Measurements from ENCODE around the gene GPN2.
"Not testable (repeated sequence)": the region's sequence is repeated elsewhere in the genome, so short reads cannot be mapped to it uniquely, and the experiment has no call there.

Gene GPN2

DNA sequence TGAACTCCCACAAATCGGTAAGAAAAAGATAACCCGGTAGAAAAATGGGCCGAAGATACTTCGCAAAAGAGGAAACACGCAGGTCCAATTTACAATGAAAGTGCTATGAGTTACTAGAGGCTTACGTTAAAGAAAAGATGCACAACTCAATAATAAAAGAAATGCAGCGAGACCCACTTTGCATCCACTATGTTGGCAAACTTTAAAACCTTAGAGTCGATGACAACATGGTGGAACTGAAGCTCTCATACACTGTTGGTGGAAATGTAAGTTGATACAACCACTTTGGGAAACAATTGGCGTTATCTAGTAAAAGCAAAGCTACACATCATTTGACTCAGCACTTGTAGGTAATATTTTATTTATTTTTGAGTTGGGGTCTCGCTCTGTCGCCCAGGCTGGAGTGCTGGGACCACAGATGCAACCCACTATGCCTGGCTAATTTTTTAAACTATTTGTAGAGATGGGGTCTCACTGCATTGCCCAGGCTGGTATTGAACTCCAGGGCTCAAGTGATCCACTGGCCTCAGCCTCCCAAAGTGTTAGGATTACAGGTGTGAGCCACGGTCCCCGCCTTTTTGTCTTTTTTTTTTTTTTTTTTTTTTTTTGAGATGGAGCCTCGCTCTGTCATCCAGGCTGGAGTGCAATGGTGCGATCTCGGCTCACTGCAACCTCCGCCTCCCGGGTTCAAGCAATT is 10.9 kb upstream of the GPN2 start:
- DNase-seq (ENCODE audit: low read depth in 4 of 4, low spot score in 1 of 4), result no peak

DNA sequence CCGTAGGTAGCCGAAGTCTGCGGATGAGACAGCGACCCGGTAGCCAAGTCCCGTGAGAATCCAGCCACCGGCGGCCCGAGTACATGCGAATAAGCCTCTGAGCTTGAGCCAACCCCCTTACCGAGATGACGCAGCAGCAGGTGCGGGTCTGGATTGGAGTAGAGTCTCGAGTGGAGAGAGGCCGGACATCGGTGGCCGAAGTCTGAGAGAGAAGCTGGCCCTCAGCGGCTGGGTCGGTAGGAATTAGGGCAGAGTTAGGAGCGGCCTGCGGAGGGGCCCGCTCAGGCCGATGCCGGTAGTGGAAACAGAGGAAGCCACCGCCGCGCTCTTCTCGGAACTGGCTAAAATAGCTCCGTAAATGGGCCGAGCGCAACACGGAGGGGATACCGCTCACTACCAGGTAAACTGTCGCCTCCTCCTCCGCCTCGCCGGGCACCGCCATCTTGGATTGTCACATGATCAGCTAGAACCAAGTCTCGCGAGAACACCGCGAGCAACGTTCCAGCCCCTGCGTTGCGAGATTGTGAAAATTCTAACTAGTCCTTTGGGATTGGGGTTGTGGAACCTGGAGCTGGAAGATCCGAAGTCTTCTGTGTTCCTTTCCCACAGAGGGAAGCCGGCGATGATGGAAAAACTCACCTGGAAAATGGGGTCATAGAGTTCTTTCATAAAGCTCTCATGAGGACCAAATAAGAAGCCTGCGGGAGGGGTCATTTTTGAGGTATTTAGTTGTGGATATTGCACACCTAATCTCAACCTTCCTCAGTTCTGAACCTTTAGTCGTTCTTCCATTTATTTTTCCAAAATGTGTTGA is 10.1 kb upstream of the GPN2 start, which contains the start of gene GPATCH3:
Gene GPATCH3, minus strand, starts transcription at position 467 of the 814 bp plus-strand sequence. Its CDS starts 25 bp downstream, at position 442.
- peak; percentile 72 to 81 (median 80) for DNase-seq (ENCODE audit: low read depth in 4 of 4, low spot score in 1 of 4)

DNA sequence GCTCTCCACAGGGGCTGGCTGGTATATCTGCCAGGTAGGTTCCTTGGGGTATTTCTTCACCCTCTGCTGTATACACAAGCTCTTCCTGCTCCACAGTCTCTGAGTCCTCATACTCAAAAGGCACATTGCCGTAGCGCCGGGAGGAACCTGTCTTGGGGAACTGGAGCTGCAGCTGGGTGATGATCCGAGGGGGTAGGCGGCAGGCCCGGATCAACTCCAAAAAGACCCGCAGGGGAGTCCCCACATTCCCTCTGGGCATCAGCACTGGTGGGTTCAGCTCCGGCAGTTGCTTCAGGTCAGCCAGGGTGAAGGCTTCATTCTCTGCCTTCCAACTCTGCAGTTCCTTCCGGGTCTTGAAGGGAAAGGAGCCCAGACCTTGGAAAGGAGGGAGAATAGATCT is 7.3 kb upstream of the GPN2 start:
- DNase-seq (ENCODE audit: low read depth in 4 of 4, low spot score in 1 of 4), result no peak

DNA sequence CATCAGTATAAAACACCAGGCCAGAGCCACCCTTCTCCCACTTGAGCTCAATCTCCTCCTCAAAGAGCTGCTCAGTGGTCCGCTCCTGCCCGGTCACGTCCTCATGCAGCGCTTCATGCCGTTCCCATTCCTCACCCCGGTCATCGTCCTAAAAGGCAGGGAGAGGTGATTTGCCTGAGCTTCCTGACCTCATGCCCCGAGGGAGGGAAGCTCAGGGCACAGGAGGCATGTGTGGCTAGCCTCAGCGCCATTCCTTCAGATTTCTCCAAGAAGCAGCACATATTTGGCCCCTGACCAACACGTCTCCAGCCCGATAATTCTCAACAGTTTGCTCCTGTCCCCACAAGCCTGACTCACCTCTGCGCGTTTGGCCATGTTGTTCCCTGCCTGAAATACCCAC is 4.2 kb upstream of the GPN2 start:
- no peak for DNase-seq (ENCODE audit: low read depth in 4 of 4, low spot score in 1 of 4)

DNA sequence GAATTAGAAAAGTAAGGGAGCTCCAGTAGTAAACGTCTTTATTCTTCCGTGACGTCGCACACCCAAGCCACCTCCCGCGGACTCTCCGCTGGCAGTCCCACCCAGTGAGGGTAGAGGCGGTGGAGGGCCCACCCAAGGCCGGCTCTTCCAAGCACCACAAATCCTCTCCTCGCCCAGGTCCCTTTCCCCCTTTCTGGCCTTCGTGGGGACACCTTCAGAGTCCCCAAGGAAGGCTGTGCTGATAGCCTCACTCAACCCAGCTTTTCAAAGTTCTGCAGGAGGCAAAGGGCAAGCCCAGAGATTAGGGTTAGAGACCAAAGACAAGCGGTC is 349 bp upstream of the GPN2 start:
- no peak for DNase-seq (ENCODE audit: low read depth in 4 of 4, low spot score in 1 of 4)

DNA sequence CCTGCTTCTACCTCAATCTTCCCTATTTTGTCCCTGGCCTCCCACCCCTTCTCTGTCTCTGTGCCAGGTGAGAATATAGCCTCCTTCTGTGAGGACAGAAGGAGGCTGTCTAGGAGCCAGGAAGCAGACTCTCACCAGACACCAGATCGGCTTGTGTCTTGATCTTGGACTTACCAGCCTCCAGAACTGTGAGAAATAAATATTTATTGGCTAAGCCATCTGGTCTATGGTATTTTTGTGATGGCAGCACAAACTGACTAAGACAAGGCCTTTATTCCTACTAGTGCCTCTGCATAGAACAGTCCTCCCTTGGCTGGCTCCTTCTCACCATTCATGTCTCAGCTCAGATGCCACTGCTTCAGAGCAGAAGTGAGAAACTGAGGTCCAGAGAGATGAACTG is 1.9 kb downstream of the GPN2 start:
- DNase-seq (ENCODE audit: low read depth in 4 of 4, low spot score in 1 of 4), result no peak

DNA sequence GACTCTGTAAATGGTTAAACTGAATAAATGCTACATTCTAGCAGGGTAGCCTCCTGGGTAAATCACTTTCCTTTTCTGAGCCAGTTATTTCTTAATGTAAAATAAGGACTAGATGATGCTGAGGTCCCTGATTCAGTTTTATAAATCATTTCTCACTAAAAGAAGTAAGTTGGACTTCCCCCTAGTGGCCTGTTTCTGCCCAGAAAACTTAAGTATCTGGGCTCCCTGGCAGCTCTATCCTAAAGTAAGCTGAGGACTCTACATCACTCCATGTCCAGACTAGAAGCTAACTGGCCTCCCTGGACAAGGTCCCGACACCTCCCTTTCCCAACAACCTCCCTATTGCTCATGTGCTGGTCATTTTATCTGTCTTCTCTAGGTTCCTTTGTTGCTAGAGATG is 3.0 kb downstream of the GPN2 start:
- DNase-seq (ENCODE audit: low read depth in 4 of 4, low spot score in 1 of 4), result no peak

DNA sequence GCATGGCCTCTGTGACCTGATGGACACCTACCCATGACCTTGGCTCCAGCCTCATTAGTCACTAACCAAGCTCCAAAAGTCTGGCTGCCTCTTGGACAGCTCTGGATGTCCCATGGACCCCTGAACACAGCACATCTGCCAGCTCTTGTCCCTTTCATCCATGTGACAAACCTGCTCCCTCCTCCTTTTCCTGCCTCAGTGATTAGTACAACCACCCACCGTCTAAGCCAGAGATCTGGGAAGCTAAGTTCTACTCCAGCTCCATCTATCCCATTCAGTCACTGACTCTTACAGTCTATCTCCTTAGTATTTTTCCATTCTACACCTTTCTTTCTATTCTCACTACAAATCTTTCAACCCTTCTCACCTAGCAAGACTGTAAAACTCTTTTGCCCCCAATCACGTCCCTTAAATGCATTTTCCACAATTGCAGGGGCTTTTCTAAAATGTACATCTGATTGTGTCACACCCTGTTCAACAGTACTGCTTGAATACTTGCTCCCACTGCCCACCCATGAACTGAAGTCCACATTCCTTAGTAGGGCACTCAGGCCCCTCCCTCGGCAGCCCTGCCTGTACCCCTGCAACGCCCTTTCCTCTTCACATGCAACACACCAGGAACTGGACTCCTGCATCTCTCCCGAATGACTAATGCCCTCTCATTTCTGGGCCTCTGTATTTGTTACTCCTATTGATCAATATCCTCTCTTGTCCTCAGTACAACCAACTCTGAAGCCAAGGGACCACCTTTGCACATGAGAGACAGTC is 7.2 kb downstream of the GPN2 start:
- no peak for DNase-seq (ENCODE audit: low read depth in 4 of 4, low spot score in 1 of 4)

DNA sequence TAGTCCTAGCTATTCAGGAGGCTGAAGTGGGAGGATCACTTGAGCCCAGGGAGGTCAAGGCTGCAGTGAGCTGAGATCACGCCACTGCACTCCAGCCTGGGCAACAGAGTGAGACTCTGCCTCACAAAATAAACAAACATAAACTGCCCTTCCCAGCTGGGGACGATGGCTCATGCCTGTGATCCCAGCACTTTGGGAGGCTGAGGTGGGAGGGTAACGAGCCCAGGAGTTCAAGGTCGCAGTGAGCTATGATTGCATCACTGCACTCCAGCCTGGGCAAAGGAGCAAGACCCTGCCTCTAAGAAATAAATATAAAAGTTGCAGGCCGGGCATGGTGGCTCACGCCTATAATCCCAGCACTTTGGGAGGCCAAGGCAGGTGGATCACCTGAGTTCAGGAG is 8.5 kb downstream of the GPN2 start:
- DNase-seq (ENCODE audit: low read depth in 4 of 4, low spot score in 1 of 4), result not testable (repeated sequence)

DNA sequence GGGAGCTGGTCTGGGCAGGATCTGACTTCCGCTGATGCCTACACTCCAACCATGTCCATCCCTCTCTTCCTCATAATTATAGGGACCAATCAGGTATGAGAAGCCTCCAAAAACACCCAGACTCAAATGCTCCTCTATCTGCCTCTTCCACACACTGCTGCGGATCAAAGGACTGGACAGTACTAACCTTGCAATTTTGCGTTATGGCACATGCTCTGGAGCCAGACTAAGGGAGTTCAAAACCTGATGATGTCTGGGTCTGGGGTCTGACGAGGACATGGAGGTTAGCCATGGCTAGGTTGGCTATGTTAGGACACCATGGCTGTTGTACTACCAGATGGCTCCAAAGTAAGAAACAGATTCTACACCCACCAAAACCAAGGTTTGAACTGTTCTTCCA is 10.3 kb downstream of the GPN2 start:
- no peak for DNase-seq (ENCODE audit: low read depth in 4 of 4, low spot score in 1 of 4)

DNA sequence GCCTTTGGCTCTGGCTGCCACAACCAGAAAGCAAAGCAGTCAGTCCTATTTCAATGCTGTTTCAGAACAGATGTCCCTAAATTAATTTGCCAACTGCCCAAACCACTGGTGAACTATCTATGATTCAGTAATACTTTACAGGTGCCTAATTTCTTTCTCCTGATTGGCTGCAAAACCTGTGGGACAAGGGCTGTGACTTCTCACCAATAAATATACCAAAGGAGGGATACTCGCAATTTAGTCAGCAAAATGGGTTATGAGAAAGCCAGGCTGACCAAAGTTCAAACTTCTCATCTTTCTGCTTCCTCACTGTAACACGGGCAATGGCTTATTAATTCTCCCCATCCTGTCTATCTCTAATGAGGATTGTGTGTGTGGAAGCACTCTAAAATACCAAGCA is 12.8 kb downstream of the GPN2 start:
- DNase-seq (ENCODE audit: low read depth in 4 of 4, low spot score in 1 of 4), result no peak

DNA sequence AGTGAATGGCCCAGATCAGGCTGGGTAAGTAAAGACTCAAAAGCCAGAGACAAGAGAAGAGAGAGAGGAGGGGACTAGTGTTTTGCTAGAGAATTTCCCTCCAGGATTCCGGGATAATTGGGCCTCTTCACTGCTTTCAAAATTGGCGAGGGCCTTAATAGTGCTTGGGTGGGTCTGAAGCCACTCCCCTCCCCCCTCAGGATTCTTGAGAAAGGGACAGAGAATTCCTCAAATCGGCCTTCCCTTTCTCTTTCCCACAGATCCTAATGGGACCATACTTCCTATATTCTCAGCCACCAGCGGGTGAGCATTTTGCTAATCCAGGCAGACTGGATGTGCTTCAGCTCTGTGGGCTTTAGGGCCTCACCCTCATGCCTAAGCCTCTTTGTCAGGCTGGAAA is 15.2 kb downstream of the GPN2 start:
- DNase-seq (ENCODE audit: low read depth in 4 of 4, low spot score in 1 of 4), result no peak

DNA sequence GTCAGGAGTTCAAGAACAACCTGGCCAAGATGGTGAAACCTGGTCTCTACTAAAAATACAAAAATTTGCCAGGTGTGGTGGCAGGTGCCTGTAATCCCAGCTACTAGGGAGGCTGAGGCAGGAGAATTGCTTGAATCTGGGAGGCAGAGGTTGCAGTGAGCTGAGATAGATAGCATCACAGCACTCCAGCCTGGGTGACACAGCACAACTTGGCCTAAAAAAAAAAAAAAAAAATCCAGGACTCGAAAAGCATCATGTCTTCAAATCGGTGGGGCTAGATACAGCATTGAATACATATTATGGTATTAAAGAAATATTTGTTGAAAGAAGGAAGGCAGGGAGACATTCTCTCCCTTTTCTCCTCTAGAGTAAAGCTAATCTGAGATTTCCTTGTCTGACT is 17.0 kb downstream of the GPN2 start:
- DNase-seq (ENCODE audit: low read depth in 4 of 4, low spot score in 1 of 4), result not testable (repeated sequence)

DNA sequence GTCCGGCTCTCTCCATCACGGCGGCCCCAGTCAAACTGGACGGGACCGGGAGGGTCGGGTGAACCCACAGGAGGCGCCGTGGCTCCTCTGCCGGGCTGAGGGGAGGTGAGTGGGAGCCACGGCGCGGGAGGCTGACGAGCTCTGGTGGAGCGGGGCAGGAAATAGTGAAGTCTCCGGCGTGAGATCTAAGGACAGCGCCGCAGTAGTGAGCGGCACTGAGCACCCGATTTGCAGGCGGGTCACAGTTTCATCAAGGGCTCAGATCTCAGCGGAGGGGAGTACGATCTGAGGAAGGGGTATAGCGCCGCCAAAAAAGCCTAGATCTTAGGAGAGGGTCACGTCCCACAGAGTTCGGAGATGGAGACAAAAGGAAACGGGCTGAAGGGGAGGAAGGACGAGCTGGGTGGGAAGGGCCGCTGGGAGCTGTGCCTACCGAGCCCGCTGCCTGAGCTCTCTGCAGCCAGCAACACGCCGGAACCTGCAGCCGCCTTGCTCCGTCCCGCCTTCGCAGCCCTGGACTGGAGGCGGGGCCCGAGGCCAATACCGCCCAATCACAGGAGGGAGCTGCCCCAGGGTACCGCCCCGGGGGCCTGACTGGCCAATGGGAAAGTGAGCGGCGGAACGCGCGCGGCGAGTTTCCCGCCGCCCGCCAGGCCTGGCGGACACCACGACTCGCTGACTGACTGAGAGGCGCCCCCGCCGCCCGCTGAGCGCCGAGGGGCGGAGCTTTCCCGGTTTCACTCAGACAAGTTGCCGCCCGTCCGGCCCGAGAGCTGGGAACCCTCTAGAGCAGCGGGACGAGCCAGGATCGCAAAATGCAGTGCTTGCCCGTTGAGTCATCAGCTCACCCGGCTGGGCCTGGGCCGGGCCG is 25.2 kb downstream of the GPN2 start:
- peak; percentile 73 to 96 (median 85) for DNase-seq (ENCODE audit: low read depth in 4 of 4, low spot score in 1 of 4)

DNA sequence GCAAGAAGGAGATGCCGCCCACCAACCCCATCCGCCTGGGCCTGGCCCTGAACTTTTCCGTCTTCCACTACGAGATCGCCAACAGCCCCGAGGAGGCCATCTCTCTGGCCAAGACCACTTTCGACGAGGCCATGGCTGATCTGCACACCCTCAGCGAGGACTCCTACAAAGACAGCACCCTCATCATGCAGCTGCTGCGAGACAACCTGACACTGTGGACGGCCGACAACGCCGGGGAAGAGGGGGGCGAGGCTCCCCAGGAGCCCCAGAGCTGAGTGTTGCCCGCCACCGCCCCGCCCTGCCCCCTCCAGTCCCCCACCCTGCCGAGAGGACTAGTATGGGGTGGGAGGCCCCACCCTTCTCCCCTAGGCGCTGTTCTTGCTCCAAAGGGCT is 26.4 kb downstream of the GPN2 start:
- no peak for DNase-seq (ENCODE audit: low read depth in 4 of 4, low spot score in 1 of 4)

DNA sequence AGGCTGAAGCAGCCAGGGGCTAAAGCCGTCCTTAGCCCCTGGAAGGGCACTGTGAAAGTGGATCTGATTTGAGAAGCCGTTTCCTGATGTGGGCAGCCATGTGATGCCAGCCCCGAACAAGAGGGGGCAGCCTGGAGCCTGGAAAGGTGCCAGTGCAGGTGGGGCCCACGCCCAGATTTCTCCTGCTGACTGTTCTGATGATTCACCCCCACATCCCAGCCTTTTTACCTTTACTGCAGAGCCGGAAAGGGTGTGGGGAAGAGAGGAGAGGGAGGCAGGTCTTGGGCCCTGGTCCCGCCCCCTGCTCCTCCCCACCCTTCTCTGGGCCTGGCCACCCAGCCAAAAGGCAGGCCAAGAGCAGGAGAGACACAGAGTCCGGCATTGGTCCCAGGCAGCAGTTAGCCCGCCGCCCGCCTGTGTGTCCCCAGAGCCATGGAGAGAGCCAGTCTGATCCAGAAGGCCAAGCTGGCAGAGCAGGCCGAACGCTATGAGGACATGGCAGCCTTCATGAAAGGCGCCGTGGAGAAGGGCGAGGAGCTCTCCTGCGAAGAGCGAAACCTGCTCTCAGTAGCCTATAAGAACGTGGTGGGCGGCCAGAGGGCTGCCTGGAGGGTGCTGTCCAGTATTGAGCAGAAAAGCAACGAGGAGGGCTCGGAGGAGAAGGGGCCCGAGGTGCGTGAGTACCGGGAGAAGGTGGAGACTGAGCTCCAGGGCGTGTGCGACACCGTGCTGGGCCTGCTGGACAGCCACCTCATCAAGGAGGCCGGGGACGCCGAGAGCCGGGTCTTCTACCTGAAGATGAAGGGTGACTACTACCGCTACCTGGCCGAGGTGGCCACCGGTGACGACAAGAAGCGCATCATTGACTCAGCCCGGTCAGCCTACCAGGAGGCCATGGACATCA is 27.1 kb downstream of the GPN2 start, which contains the start of gene SFN:
Gene SFN, plus strand, starts transcription at position 369 of the 904 bp plus-strand sequence. Its CDS starts 64 bp downstream, at position 433.
- DNase-seq (ENCODE audit: low read depth in 4 of 4, low spot score in 1 of 4), result peak in 1 of 4 experiments; percentile 49

DNA sequence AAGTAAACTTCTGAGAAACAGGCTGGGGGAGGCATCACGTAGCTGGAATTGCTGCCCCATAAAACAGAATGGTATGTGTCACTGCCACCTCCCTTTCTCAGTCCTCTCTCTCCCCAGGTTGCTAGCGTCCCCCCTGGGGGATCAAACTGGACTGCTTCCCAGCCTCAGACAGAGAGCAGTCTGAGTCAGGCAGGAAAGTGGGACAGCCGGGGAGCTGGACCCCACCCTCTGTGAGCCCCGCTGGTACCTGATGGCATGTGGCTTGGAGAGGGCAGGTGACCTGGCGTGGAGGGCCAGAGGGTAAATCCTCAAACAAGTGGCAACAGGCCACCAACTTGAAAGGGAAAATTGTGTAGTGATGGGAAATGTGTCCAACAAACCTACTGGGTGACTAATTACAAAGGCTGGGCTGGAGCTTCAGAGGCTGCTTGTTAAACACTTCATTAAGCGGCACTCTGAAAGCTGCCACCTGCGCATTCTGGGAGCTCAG is 28.1 kb downstream of the GPN2 start:
- no peak for DNase-seq (ENCODE audit: low read depth in 4 of 4, low spot score in 1 of 4)

DNA sequence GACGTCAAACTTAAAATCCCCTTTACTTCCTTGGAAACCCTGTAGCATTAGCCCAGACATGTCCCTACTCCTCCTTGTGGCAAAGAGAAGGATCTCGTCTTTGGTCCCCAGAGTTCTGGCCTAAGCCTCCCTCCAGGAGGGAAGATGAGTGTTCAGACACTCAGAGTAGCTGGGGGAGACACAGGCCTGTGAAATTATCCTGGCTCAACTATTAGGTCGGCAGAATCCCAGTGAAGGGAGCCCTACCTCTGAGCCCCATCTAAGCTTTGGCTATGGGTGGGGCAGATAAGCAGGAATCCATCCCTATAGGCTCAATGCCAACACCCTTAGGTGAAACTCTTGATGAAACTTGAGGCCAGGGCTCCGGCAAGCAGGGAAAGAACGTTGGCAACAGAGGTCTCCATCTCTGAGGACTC is 28.8 kb downstream of the GPN2 start:
- DNase-seq (ENCODE audit: low read depth in 4 of 4, low spot score in 1 of 4), result no peak

DNA sequence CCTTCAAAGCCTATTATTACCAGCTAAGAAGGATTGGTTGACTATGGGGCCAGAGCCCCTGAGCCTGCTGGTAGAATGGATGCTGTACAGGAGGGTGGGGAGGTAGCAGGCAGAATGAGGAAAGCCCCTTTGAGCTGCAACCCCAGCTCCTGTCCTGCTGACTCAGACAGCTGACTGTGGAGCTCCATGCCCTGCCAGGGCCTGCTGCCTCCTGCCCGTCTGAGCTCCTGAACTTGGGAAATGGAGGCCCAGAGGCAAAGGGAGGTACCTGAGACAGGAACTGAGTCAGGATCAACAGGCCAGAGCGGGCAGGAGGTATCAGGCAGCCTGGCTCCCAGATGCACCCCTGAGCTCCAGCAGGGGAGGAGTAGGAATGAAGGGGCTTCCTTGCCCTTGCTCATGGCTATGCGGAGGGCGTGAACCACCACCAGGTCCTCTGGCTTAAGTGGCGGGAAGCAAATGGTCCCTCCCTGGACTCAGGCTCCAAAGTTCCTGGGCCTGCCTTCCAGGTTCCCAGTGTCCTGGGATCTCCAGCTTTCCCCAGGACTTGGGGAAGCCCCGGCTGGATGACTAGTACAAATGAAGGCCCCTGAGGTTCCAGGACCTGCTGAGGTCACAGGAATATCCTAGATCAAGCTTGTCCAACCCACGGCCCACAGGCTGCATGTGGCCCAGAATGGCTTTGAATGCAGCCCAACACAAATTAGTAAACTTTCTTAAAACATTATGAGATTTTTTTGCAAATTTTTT is 31.0 kb downstream of the GPN2 start:
- no peak for DNase-seq (ENCODE audit: low read depth in 4 of 4, low spot score in 1 of 4)
